SK-N-MC (cell line): Measurements from ENCODE around the gene ARHGEF28.

ENCODE experiments used
- DNase-seq: peaks from one replicate; pipeline ENCODE4 v3.0.0-alpha.2; 2011; ENCODE audit warnings: low read depth, low spot score
- H3K27ac ChIP-seq: fragments of 200-600 bp; sonication (generic); 2 replicates; pipeline ENCODE4 v1.5.1; 2016; ENCODE audit warnings: mixed run types
- H3K36me3 ChIP-seq: fragments of 200-600 bp; sonication (generic); 2 replicates; pipeline ENCODE4 v1.6.1; 2017; ENCODE audit warnings: antibody characterized with exemption, low read length, mixed read lengths; ENCODE audit not compliant: insufficient read depth
- H3K4me3 ChIP-seq: fragments of 200-600 bp; sonication (generic); 2 replicates; pipeline ENCODE4 v1.5.1; 2016
- H3K9ac ChIP-seq: fragments of 200-600 bp; sonication (generic); 2 replicates; pipeline ENCODE4 v1.8.0; 2017; ENCODE audit warnings: mixed run types, mixed read lengths; ENCODE audit not compliant: insufficient read length
- H3K9me3 ChIP-seq: fragments of 200-600 bp; sonication (generic); 2 replicates; pipeline ENCODE4 v1.6.1; 2017; ENCODE audit warnings: low read depth, mild to moderate bottlenecking, antibody characterized with exemption, low read length, moderate library complexity, mixed read lengths
- EZH2 ChIP-seq: fragments of 200-600 bp; sonication (generic); IDR thresholded peaks from one replicate; pipeline ENCODE4 v1.6.1; 2017; ENCODE audit warnings: antibody characterized with exemption
- FOXP2 ChIP-seq: optimal IDR thresholded peaks from 2 replicates; pipeline ENCODE3; 2011; ENCODE audit warnings: mild to moderate bottlenecking, moderate library complexity; ENCODE audit not compliant: insufficient read depth; ENCODE audit errors: extremely low read length, control extremely low read depth
- POLR2AphosphoS5 ChIP-seq: IDR thresholded peaks from 2 replicates; pipeline ENCODE4 v1.6.1; 2012; ENCODE audit warnings: mild to moderate bottlenecking, low read depth, low read length, borderline replicate concordance

ARHGEF28 gene

DNA sequence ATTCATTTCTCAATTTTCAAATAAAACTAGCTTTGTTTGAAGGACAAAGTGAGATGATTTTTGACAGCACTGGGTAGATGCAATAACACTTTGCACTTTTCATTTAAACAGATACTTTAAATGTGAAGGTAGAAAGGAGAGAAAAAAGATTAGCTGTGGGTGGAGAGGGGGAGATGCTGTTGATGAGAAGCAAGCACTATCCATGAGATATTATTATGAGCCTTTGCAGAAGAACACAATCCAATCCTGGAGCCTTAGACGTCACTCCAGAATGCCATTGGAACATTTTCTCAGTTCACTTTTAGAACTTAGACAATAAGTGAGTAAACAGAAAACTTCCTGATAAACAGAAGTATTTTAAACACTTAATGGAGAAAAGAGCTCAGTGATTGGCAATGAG, 351.1 kb downstream of the ARHGEF28 start:
- Histone ChIP-seq H3K36me3 (no peaks in the 10 kb centered on the region), H3K27ac (no peak overlapping the region), H3K4me3 (no peak overlapping the region), H3K9ac (no peak overlapping the region), H3K9me3 (no peaks in the 10 kb centered on the region)
- DNase-seq = no peak
- TF ChIP-seq FOXP2 = no peak
- TF ChIP-seq POLR2AphosphoS5 = no peak
- no peak for TF ChIP-seq EZH2

DNA sequence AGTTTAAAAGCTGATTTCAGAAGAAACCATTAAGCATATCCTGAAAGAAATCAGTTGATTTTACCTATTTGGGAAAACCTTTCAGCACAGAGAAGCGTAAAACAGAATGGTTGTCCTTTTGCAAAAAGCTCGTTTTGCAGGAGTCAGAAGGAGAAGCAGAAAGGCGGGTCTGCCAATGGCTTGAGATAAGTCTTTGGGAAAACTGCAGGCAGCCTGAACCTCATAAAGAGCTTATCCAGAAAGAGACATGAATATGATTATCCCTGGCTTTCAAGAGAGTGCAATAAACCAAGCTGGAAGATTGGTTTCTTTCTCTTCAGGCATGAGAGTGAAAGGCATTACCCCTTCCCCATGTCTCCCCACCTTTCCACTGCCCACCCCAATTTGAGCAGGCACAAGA, 353.3 kb downstream of the ARHGEF28 start:
- H3K27ac ChIP-seq = no peak overlapping the region
- H3K9ac ChIP-seq = no peak overlapping the region
- no peak overlapping the region for H3K4me3 ChIP-seq
- TF ChIP-seq FOXP2 (no peak), POLR2AphosphoS5 (no peak), EZH2 (no peak)
- H3K36me3 ChIP-seq = no peaks in the 10 kb centered on the region
- no peaks in the 10 kb centered on the region for H3K9me3 ChIP-seq
- DNase-seq = no peak

GRCh38 chr5:73981704-73982103, 355.7 kb downstream of the ARHGEF28 start:
- H3K9me3 ChIP-seq = no peaks in the 10 kb centered on the region
- H3K4me3 ChIP-seq = no peak overlapping the region
- no peak for TF ChIP-seq FOXP2
- no peak for TF ChIP-seq EZH2
- TF ChIP-seq POLR2AphosphoS5 = no peak
- DNase-seq = no peak
- no peaks in the 10 kb centered on the region for H3K36me3 ChIP-seq
- no peak overlapping the region for H3K27ac ChIP-seq
- no peak overlapping the region for H3K9ac ChIP-seq

DNA sequence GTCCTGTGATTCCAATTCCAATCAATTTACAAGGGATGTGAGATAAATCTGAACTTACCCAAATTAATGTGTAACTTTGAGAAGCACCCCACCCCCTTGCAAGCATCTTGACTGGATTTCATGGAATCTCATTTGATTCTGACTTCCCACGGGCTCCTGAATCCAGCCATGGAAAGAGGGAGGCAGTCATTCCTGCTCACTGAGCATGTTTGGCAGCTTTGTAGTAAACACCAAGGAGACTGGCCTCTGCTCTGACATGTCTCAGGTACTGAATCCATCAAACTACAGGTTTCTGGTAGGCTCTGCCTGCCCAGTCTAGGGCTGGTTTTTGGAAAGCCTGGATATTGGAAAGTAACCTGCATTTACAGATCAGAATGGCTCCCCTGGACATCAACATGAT, 357.6 kb downstream of the ARHGEF28 start:
- TF ChIP-seq EZH2 (no peak), POLR2AphosphoS5 (no peak)
- H3K9ac ChIP-seq = no peak overlapping the region
- DNase-seq = no peak
- no peak overlapping the region for H3K27ac ChIP-seq
- H3K4me3 ChIP-seq = no peak overlapping the region
- no peaks in the 10 kb centered on the region for H3K9me3 ChIP-seq
- H3K36me3 ChIP-seq = no peaks in the 10 kb centered on the region

- Histone ChIP-seq H3K4me3 (no peak overlapping the region), H3K27ac (no peak overlapping the region), H3K9me3 (no peaks in the 10 kb centered on the region), H3K36me3 (no peaks in the 10 kb centered on the region), H3K9ac (no peak overlapping the region)
- DNase-seq = no peak
- no peak for TF ChIP-seq FOXP2
- no peak for TF ChIP-seq POLR2AphosphoS5
- TF ChIP-seq EZH2 = no peak
Observed at GRCh38 chr5:73985145-73985544, 359.1 kb downstream of the ARHGEF28 start.

DNA sequence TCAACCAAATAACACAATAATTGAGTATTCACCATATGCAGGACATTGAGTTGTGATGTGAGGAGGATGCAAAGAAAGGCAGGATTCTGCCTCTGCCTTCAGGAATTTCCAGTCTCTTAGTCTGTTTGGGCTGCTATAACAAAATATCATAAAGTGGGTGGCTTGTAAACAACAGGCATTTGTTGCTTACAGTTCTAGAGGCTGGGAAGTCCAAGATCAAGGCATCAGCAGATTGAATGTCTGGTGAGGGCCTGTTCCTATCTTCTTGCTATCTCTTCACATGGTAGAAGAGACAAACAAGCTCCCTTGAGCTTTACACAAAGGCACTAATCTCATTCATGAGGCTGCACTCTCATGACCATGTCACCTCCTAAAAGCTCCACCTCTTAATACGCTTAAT, 360.7 kb downstream of the ARHGEF28 start:
- Histone ChIP-seq H3K27ac (no peak overlapping the region), H3K9me3 (no peaks in the 10 kb centered on the region), H3K9ac (no peak overlapping the region), H3K4me3 (no peak overlapping the region), H3K36me3 (no peaks in the 10 kb centered on the region)
- DNase-seq = no peak
- no peak for TF ChIP-seq FOXP2

- TF ChIP-seq POLR2AphosphoS5 = no peak
- no peak for TF ChIP-seq EZH2
- TF ChIP-seq FOXP2 = no peak
- H3K27ac ChIP-seq = no peak overlapping the region
- no peaks in the 10 kb centered on the region for H3K36me3 ChIP-seq
- H3K9ac ChIP-seq = no peak overlapping the region
- H3K9me3 ChIP-seq = no peaks in the 10 kb centered on the region
- no peak for DNase-seq
- H3K4me3 ChIP-seq = no peak overlapping the region
Observed at GRCh38 chr5:73987915-73988314, 361.9 kb downstream of the ARHGEF28 start.

- no peaks in the 10 kb centered on the region for H3K36me3 ChIP-seq
- no peak for TF ChIP-seq POLR2AphosphoS5
- no peak for TF ChIP-seq FOXP2
- TF ChIP-seq EZH2 = no peak
Observed at GRCh38 chr5:73989956-73990355, 364.0 kb downstream of the ARHGEF28 start.

More at GRCh38 chr5:73989956-73990355, 364.0 kb downstream of the ARHGEF28 start:
- DNase-seq = no peak
- Histone ChIP-seq H3K9ac (no peak overlapping the region), H3K9me3 (no peaks in the 10 kb centered on the region), H3K27ac (no peak overlapping the region), H3K4me3 (no peak overlapping the region)
